H1 (cell line): ENCODE data around the gene GRIK2. TPM values are rescaled to one million over a fixed set of nuclear protein-coding genes. Genes with fewer than 3 reads are reported as not detected.

Experiments
- CTCF ChIA-PET: fragments of 300-600 bp; sonication (Branson Sonifier 250); formaldehyde crosslinking; loops from one replicate; lab custom pipeline; 2021; ENCODE audit not compliant: partially characterized antibody; lab: Charles Lee
- POLR2A ChIA-PET: fragments of 300-600 bp; sonication (Branson Sonifier 250); formaldehyde crosslinking; loops from one replicate; lab custom pipeline; 2021; ENCODE audit warnings: inconsistent platforms; ENCODE audit not compliant: partially characterized antibody; lab: Charles Lee
- DNase-seq, 2 experiments: peaks; one replicate each; pipeline versions ENCODE4 v3.0.0 to v3.0.0-alpha.2; 2010 to 2022; ENCODE audit warnings: low spot score in 2 of 2, low read depth in 1 of 2, mixed read lengths in 1 of 2
- FAIRE-seq: peaks from 2 replicates; lab custom pipeline; 2011; peaks lifted over from hg19 to GRCh38; lab: Jason Lieb, UNC
- H2AFZ ChIP-seq: 2 replicates; pipeline ENCODE4 v1.8.1; 2012; ENCODE audit warnings: low read length, inconsistent platforms
- H2AK5ac ChIP-seq: 2 replicates; pipeline ENCODE4 v1.6.1; 2013; ENCODE audit warnings: low read depth, low read length
- H2BK120ac ChIP-seq: replicated peaks from 2 replicates; pipeline ENCODE3; 2013; ENCODE audit warnings: low read depth, low read length, inconsistent platforms
- H2BK12ac ChIP-seq: 2 replicates; pipeline ENCODE4 v1.6.1; 2013; ENCODE audit warnings: low read depth, low read length
- H2BK15ac ChIP-seq: 2 replicates; pipeline ENCODE4 v1.6.1; 2013; ENCODE audit warnings: low read length
- H2BK20ac ChIP-seq: 2 replicates; pipeline ENCODE4 v1.6.1; 2013; ENCODE audit warnings: low read length
- H2BK5ac ChIP-seq: 2 replicates; pipeline ENCODE4 v1.6.1; 2013; ENCODE audit warnings: low read depth, low read length
- H3K14ac ChIP-seq: 2 replicates; pipeline ENCODE4 v1.6.1; 2013; ENCODE audit warnings: inconsistent platforms; ENCODE audit not compliant: insufficient read length
- H3K18ac ChIP-seq: 2 replicates; pipeline ENCODE4 v1.6.1; 2013; ENCODE audit warnings: low read length; ENCODE audit errors: extremely low read depth
- H3K23ac ChIP-seq: 2 replicates; pipeline ENCODE4 v1.6.1; 2013; ENCODE audit warnings: inconsistent platforms; ENCODE audit not compliant: insufficient read length
- H3K23me2 ChIP-seq: 2 replicates; pipeline ENCODE4 v1.6.1; 2013; ENCODE audit warnings: low read depth, low read length
- H3K27ac ChIP-seq: 2 replicates; pipeline ENCODE4 v1.6.1; 2011; ENCODE audit warnings: low read depth, low read length, inconsistent platforms
- H3K27me3 ChIP-seq, 4 experiments: replicated peaks in 1 of 4; 1 replicate in 1 of 4; 2 replicates in 3 of 4; pipeline versions ENCODE4 v1.6.1 to v1.8.1; 2011 to 2013; ENCODE audit warnings: low read length in 3 of 4, mild to moderate bottlenecking in 3 of 4, inconsistent platforms in 2 of 4, mixed read lengths in 2 of 4, moderate library complexity in 1 of 4; ENCODE audit not compliant: control insufficient read depth in 3 of 4, insufficient read depth in 3 of 4; ENCODE audit errors: extremely low read depth in 1 of 4
- H3K36me3 ChIP-seq, 4 experiments: 2 replicates each; pipeline versions ENCODE4 v1.6.1 to v1.8.1; 2011 to 2013; ENCODE audit warnings: mild to moderate bottlenecking in 4 of 4, low read length in 3 of 4, moderate library complexity in 2 of 4, control low read depth in 1 of 4, inconsistent platforms in 1 of 4; ENCODE audit not compliant: insufficient read depth in 4 of 4, control insufficient read depth in 2 of 4
- H3K4ac ChIP-seq: replicated peaks from 2 replicates; pipeline ENCODE3; 2013; ENCODE audit warnings: low read length, low read depth, mixed read lengths, inconsistent platforms; ENCODE audit not compliant: insufficient read length
- H3K4me1 ChIP-seq, 4 experiments: replicated peaks in 1 of 4; 1 replicate in 1 of 4; 2 replicates in 3 of 4; pipeline versions ENCODE4 v1.6.1 to v1.8.1; 2011 to 2013; ENCODE audit warnings: low read length in 3 of 4, inconsistent platforms in 2 of 4, mixed read lengths in 1 of 4; ENCODE audit not compliant: insufficient read depth in 4 of 4, control insufficient read depth in 3 of 4
- H3K4me2 ChIP-seq, 2 experiments: 2 replicates each; pipeline versions ENCODE4 v1.6.1 to v1.8.1; 2011 to 2013; ENCODE audit warnings: low read depth in 2 of 2, low read length in 2 of 2, control low read depth in 1 of 2, inconsistent platforms in 1 of 2, mild to moderate bottlenecking in 1 of 2; ENCODE audit not compliant: insufficient read depth in 1 of 2
- H3K4me3 ChIP-seq, 4 experiments: fragments of 200-600, 300-600 bp in 1 of 4; sonication (generic), shearing (Covaris generic), sonication (Bioruptor Twin) in 1 of 4; 2 replicates each; pipeline versions ENCODE4 v1.5.1 to v1.8.1; 2011 to 2016; ENCODE audit warnings: low read length in 4 of 4, low read depth in 3 of 4, control low read depth in 2 of 4, inconsistent platforms in 2 of 4, mild to moderate bottlenecking in 2 of 4, mixed read lengths in 1 of 4, moderate library complexity in 1 of 4; ENCODE audit not compliant: insufficient read depth in 2 of 4; ENCODE audit errors: extremely low read depth in 1 of 4
- H3K56ac ChIP-seq: replicated peaks from 2 replicates; pipeline ENCODE3; 2013; ENCODE audit warnings: low read depth, mild to moderate bottlenecking, mixed read lengths, low read length, inconsistent platforms; ENCODE audit not compliant: insufficient read length
- H3K79me1 ChIP-seq: 2 replicates; pipeline ENCODE4 v1.6.1; 2013; ENCODE audit warnings: low read depth, low read length, control low read depth
- H3K79me2 ChIP-seq, 2 experiments: 2 replicates each; pipeline versions ENCODE4 v1.6.1 to v1.8.1; 2012 to 2013; ENCODE audit warnings: low read length in 2 of 2, mild to moderate bottlenecking in 2 of 2, inconsistent platforms in 1 of 2; ENCODE audit not compliant: insufficient read depth in 2 of 2, control insufficient read depth in 1 of 2
- H3K9ac ChIP-seq, 4 experiments: replicated peaks in 1 of 4; 1 replicate in 1 of 4; 2 replicates in 3 of 4; pipeline versions ENCODE4 v1.6.1 to v1.8.1; 2011 to 2013; ENCODE audit warnings: low read depth in 3 of 4, low read length in 3 of 4, control low read depth in 2 of 4, mild to moderate bottlenecking in 2 of 4, moderate library complexity in 2 of 4, inconsistent platforms in 1 of 4; ENCODE audit errors: extremely low read depth in 1 of 4
- H3K9me3 ChIP-seq, 2 experiments: 2 replicates each; pipeline versions ENCODE4 v1.6.1 to v1.8.1; 2012 to 2013; ENCODE audit warnings: mild to moderate bottlenecking in 2 of 2, moderate library complexity in 2 of 2, control low read depth in 1 of 2, inconsistent platforms in 1 of 2, low read depth in 1 of 2, low read length in 1 of 2, mixed read lengths in 1 of 2; ENCODE audit not compliant: insufficient read depth in 2 of 2
- H4K20me1 ChIP-seq, 2 experiments: replicated peaks in 1 of 2; 2 replicates each; pipeline versions ENCODE3 to v1.8.1; 2011 to 2013; ENCODE audit warnings: inconsistent platforms in 2 of 2, low read length in 2 of 2, mild to moderate bottlenecking in 1 of 2; ENCODE audit not compliant: insufficient read depth in 2 of 2, control insufficient read depth in 1 of 2
- H4K5ac ChIP-seq: 2 replicates; pipeline ENCODE4 v1.6.1; 2013; ENCODE audit warnings: low read length, low read depth, mixed read lengths, inconsistent platforms; ENCODE audit not compliant: insufficient read length
- H4K8ac ChIP-seq: 2 replicates; pipeline ENCODE4 v1.8.0; 2013; ENCODE audit warnings: mild to moderate bottlenecking, moderate library complexity, low read length, inconsistent platforms; ENCODE audit not compliant: insufficient read depth; ENCODE audit errors: extremely low read depth
- H4K91ac ChIP-seq: replicated peaks from 2 replicates; pipeline ENCODE3; 2013; ENCODE audit warnings: low read length, mixed read lengths, inconsistent platforms; ENCODE audit not compliant: insufficient read length
- ASH2L ChIP-seq: fragments of 200-600, 300-600 bp; sonication (generic); IDR thresholded peaks from one replicate; pipeline ENCODE4 v1.7.1; 2017; ENCODE audit warnings: low read length
- ATF2 ChIP-seq: IDR thresholded peaks from 2 replicates; pipeline ENCODE4 v1.6.1; 2012; ENCODE audit warnings: low read length, inconsistent platforms
- EZH2 ChIP-seq: fragments of 200-600 bp; sonication (generic); IDR thresholded peaks from 2 replicates; pipeline ENCODE4 v1.7.1; 2012; ENCODE audit warnings: low read depth, mild to moderate bottlenecking, moderate library complexity, low read length, inconsistent platforms; ENCODE audit not compliant: severe bottlenecking
- SIN3A ChIP-seq, 2 experiments: IDR thresholded peaks in 1 of 2; conservative IDR thresholded peaks in 1 of 2; 2 replicates each; pipeline ENCODE4 v1.6.1; 2011 to 2012; ENCODE audit warnings: low read length in 2 of 2, improper control_type of control experiment in 1 of 2, low read depth in 1 of 2, mild to moderate bottlenecking in 1 of 2
- SP1 ChIP-seq: IDR thresholded peaks from 2 replicates; pipeline ENCODE4 v1.6.1; 2011; ENCODE audit warnings: low read depth, low read length
- TAF1 ChIP-seq: IDR thresholded peaks from 2 replicates; pipeline ENCODE4 v1.6.1; 2011; ENCODE audit warnings: mild to moderate bottlenecking, low read depth, low read length
- WGBS, 2 experiments: shearing (Covaris generic) in 1 of 2; methylation state at CpG; one replicate each; pipeline versions ENCODE4 v1.1.6 to v1.1.7; 2013 to 2015; ENCODE audit warnings: low lambda C conversion rate in 2 of 2, mixed read lengths in 2 of 2, inconsistent platforms in 1 of 2, low coverage in 1 of 2, missing lambda C conversion rate in 1 of 2; ENCODE audit not compliant: insufficient replicate concordance in 2 of 2, insufficient coverage in 1 of 2, insufficient read length in 1 of 2; ENCODE audit errors: extremely low coverage in 1 of 2, missing lambda C conversion rate in 1 of 2; 5-methylcytosine and 5-hydroxymethylcytosine counted together
- polyA plus RNA-seq, 7 experiments: library from polyadenylated mRNA; depleted of rRNA in 3 of 7; stranded (reverse) in 5 of 7; unstranded in 2 of 7; fragments of >200 nt in 5 of 7; fragments of 200-250 nt in 2 of 7; gene quantifications; 1 replicate in 5 of 7; 2 replicates in 1 of 7; 4 replicates in 1 of 7; pipeline versions ENCODE4 v1.2.1 to v1.2.3, GENCODE V29; 2011 to 2013; ENCODE audit warnings: missing spikeins in 2 of 7, mixed read lengths in 2 of 7
- total RNA-seq: library from RNA; stranded (reverse); fragmentation: NEBNext Ultra II Directional; extraction: Animal tissue kit (Norgen Biotek cat#: 25700); gene quantifications from 2 replicates; pipeline ENCODE4 v1.2.1, GENCODE V29; 2021

The GRIK2 gene
- total and polyA plus RNA-seq, 2 of the 8 experiments (the other 6 are each of a cell fraction or from before 2014, with no cell fraction given): 1.8 to 2.2 TPM

GRCh38 chr6:101803136-101803535 is 409.6 kb downstream of the GRIK2 start:
- WGBS, 2 experiments: 93% methylated on average over 1 of the region's 1 CpG; no CpG with 5 or more reads in 1 of the 2 experiments
- H4K91ac ChIP-seq: no peak overlapping the region
- CTCF ChIA-PET: no interaction called here

More at GRCh38 chr6:101803136-101803535, 409.6 kb downstream of the GRIK2 start:
- Histone ChIP-seq H3K9ac (no peak overlapping the region), H3K36me3 (no peaks in the 10 kb centered on the region), H3K23ac (no peak overlapping the region), H2BK15ac (no peak overlapping the region), H3K18ac (no peak overlapping the region), H2AFZ (no peak overlapping the region), H4K8ac (no peak overlapping the region), H3K9me3 (no peaks in the 10 kb centered on the region), H3K27ac (no peak overlapping the region), H3K79me1 (no peaks in the 10 kb centered on the region), H3K4me2 (no peak overlapping the region), H3K56ac (no peak overlapping the region), H3K4me3 (no peak overlapping the region), H2BK120ac (no peak overlapping the region), H3K4me1 (peaks cover 0 to 2% (median 0%) of the 10 kb centered on the region in 4 experiments; a peak in 2 of 7 replicates), H3K4ac (no peak overlapping the region), H3K14ac (no peak overlapping the region), H4K5ac (no peak overlapping the region), H3K27me3 (no peaks in the 10 kb centered on the region), H2BK12ac (no peak overlapping the region), H2BK5ac (no peak overlapping the region), H3K79me2 (no peaks in the 10 kb centered on the region), H2BK20ac (no peak overlapping the region), H3K23me2 (no peaks in the 10 kb centered on the region), H4K20me1 (no peaks in the 10 kb centered on the region), H2AK5ac (no peak overlapping the region)
- no peak for DNase-seq
- TF ChIP-seq ATF2: no peak
- TF ChIP-seq ASH2L: no peak
- TF ChIP-seq TAF1: no peak
- TF ChIP-seq EZH2: no peak
- no peak for TF ChIP-seq SP1
- no peak for TF ChIP-seq SIN3A (conservative IDR thresholded peaks at IDR 0.05 in 1 of 2, IDR thresholded peaks at IDR 0.05 in 1 of 2; ENCODE audit: low read depth in 1 of 2, low read length in 2 of 2)
- POLR2A ChIA-PET: no interaction called here
- FAIRE-seq: no peak
